GM19397 (cell line): ENCODE measurements around the gene GRXCR1.

Experiments used
- ATAC-seq: cut with Tn5 transposase; IDR thresholded peaks from one replicate; pipeline ENCODE4 v1.9.1; 2021; ENCODE audit warnings: mild to moderate bottlenecking, moderate library complexity; ENCODE audit not compliant: unreplicated experiment

GRXCR1 gene

DNA sequence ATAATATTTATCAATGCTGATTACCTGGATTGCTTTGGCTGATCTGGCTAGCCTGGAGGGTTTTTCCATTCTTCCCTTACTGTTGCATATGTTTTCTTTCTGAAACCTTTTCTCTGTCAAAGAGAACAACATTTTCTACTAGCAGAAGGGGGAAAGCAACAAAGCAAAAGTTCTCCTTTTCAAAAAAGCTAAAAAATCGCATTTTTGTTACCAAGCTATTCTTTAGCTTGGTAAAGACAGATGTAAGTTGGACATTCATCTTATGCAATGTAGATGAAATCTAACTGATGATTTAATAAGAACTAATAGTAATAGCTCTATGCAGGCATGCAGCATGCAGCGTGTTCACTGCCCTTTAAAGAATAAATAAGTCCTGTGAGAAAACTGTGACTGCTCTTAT lies at the start of gene GRXCR1:
Gene GRXCR1 (plus strand): TSS at position 301 of the 400 bp plus-strand sequence. CDS start 554 bp downstream, outside the sequence.
- no peak for ATAC-seq

DNA sequence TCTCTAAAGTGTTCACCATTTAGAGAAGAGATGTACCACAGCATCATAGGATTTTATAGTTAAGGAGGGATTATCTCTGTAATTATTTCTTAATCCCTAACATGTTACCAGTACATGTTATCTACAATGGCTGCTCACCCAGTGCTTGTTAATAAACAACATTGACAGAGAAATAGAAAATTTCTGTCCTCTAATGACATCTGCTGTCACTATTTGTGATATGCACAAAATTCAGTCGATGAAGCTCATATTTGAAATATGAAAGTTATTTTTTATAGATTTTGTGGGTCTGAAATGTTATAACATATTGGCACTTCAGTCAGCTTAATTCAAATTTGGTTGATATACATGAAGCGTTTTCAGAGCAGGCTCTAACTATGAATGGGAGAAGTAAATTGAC lies 48.8 kb upstream of the GRXCR1 start:
- ATAC-seq: no peak

DNA sequence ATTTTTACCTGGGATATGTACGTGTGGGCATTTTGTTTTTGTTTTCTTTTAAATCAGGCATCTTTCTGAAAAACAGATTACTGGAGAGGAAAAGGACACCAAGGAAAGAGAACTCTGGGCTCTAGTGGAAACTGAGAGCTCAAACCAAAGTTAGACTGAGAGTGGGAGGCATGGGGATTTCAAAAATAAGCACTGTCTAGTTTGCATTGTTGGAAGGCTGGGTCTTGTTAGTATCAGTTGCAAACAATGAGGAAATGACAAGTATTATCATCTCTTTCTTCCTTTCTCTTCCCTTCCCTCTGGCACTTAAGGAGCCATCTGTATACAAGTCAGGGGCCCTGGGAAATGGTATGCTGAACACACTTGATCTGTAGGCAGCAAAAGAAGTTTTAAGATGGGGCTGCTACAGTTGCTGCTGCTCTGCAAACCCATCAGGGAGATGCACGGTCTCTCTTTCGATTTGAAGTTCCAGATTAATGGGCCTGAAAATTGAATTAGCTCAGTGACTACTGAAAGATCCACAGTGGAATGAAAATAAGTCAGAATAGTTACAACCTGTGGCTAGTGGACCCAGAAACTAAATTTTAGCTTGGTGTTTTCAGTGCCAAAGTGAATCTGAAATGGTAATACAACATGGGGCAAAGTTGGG lies 48.0 kb upstream of the GRXCR1 start:
- ATAC-seq: no peak

DNA sequence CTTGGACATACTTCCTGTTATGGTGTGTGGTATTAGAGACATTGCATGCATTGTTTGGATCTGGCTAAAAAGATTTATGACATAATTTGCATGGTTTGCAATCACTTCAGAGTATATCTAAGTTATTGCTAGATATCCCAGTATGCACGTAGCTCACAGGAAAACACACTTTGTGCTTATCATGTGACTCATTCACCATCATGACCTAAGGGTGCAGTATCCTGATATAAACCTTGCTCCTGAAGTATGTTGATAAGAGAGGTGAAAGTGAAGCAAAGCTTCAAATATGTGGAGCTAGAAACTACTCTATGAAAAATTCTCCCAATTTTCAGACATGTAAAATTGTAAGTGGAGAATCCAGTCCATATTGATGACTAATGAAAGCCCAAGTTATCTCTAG lies 46.9 kb upstream of the GRXCR1 start:
- no peak for ATAC-seq

DNA sequence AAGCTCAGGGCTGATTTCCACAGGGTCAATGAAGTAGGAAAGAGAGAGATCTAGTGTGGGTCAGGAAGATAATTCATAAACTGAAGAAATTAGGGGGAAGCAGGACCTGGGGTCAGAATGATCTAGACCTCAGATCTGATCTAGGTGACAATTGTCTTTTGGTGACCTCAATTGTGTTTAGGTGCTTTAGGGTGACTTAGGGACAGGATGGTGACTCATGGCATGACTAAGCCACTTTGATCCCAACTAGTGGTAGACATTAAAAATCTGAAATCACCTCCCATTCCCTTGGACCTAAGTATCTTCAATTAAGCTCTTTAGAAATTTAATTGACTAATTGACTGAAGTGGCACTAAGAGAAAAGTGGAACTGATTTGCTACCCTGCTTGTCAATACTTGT lies 36.7 kb upstream of the GRXCR1 start:
- ATAC-seq: no peak

DNA sequence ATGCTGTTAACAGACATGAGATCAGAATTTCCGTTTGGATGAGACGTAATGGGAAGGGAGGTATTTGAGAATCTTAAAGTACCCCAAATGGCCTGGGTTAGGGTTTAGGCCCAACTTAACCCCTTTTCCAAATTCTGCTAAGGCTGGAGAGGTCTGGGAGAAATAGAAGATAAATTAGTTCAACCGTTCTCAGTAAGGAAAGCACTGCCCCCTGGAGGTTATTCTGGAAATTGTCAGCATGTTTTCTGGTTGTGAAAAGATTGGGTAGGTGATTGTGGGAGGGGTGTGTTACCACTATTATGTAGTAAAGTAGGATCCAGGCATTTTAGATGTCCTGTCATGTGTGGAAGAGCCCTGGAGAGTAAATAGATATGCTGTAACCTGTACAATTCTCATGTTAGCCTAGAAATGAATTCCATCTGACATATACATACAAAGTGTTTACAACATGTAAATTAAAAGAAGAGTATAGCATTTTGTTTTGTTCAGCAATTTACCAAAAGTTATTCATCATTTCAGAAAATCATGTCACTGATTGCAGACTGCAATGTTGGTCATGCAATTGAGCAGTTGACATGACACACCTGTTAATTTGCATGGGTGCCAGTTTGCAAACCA lies 26.8 kb upstream of the GRXCR1 start:
- ATAC-seq: no peak

DNA sequence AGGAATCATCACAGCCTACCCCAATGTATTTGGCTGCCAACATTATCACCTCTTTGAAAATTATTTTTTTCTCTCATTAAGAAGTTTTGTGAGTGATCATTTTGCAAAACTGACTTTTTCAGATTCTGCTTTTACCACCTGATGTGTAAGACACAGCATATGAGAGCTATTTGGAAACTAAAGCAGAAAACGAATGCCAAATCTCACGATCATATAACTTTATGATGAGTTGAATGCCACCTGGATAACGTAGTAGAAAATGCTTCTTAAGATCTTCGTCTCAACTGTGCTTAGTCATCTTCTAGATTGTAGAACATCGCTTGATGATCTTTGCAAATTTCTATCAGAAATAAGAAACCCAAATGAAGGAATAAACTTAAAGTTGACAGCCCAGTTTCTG lies 21.3 kb upstream of the GRXCR1 start:
- ATAC-seq: no peak

DNA sequence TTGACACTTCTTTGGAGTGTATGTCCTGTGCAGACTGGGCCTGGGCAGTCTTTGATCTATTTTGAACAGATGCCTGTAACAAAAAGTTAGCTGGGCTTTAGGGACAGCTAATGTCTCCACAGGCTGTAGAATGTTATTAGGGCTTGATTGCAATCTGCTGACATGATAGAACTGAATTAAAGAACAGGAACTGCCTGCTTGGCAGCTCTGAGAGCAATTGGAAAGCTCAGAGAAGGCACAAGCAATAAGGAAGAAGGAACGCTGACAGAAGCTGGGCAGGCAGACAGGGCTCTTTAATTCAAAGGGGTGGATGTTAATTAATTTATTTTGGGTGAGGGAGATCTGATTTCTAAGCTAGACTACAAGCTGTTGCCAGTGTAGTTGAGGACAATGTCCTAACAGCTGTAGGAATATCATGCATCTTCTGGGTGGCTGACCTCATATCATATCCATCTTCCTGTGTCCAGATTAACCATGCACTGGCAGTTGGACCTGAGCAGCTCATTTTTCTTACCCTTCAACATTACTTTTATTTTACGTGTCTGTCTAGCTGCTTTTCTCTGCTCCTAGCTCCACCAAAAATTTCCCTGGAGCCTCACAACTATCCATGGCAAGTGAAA lies 20.7 kb upstream of the GRXCR1 start:
- ATAC-seq: no peak

DNA sequence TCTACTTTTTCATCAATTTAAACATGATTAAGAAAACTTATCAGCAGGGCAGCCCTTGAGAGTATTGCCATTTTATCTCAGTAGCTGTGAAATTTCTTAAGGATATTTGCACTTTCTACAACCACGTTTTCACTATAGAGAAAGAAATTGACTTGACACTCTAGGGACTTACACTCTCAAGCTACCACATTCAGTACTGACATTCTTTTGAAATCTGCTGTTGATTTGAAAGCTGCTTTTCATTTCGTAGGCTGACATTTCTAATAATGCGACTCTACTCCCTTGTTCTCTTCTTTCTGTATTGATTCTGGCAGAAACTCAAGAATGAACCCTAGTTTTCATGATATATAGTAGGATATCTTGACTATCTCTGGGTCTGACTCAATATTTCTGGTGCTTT lies 13.7 kb upstream of the GRXCR1 start:
- no peak for ATAC-seq

DNA sequence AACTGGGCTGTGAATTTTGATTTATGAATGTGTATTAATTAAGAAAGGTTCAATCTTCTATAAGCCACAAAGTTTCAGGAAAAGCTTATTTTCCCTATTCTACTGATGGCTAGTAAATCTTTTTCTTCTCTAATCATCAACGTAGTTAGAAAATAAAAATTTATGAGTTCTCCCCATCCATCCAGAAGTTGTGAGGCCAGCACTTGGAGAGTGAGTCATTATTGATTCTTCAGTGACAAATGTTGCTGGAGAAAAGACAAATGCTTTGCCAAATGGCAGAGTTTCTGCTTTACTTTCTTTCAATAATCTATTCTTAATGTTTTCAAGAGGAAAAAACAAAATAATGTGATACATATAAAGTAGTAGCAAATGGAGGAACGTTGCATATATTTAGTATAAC lies 11.3 kb upstream of the GRXCR1 start:
- ATAC-seq: no peak

DNA sequence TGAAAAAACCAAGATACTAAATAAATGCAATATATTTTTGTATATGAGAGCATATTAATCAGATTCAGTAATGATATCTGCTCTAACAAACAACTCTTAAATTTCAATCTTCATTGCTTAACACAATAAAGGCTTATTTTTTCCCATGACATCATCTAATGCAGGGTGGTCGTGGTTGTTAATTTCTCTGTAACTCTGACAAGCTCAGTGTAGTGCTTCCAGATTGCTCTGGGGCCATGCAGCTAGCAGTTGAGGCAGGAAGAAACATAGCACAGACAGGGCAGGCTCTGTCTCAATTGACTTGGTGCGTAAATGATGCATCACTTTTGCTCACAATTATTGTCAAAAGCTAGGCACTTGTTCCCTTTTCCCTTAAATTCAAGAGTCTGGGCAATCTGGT lies 869 bp upstream of the GRXCR1 start:
- no peak for ATAC-seq

DNA sequence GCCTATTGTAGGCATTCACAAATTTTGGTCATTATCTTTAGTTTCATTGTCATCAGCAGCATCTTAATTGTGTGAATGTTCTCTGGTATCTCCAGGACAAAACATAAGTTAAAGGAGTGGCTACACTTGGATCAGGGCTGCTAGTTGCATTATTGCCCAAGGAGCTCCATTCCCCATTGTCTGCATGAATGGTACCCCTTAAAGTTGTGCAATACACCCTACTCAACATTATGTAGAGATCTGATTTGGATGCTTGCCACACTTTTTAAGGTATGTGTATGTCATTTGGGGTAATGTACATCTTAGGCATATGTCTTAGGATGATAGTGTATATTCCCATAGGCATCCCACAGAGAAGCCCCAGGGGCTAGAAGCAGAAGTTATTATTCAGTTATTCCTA lies 2.9 kb downstream of the GRXCR1 start:
- ATAC-seq: no peak

DNA sequence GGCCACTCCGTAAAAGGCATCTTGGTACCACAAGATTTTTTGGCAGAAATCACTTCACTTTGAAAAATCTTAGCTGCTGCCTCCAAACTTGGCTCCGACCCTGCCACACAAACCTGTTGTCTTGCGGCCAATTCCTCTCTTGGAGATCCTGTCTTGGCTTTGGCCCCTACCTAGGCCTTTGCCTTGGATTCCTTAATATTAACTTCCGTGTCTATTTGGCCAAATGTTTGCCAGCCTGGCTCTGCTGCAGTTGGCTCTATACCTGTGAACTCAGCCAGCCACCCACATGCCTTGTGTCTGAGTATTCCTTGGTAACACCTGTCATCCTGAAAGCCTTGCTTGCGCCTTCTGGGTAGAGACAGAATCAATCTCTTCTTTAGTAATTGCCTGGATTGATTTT lies 12.5 kb downstream of the GRXCR1 start:
- ATAC-seq: no peak

DNA sequence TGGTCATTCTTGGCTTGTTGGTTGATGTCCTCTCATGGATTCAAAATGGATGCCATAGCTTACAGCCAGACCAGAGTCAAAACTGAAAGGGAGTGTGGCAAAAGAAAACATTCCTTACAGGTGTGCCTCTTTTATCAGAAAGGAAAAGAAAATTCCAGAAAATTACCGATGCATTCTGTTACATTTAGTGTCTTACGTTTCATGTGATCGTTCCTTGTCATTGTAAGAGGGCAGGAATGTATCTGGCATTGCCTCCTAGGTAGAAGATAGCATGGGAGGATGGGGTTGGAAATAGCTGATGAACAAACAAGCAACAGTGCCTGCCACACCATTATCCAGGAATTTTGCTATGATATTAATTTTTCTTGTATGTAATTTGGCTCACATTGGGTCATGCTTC lies 13.1 kb downstream of the GRXCR1 start:
- ATAC-seq: no peak

DNA sequence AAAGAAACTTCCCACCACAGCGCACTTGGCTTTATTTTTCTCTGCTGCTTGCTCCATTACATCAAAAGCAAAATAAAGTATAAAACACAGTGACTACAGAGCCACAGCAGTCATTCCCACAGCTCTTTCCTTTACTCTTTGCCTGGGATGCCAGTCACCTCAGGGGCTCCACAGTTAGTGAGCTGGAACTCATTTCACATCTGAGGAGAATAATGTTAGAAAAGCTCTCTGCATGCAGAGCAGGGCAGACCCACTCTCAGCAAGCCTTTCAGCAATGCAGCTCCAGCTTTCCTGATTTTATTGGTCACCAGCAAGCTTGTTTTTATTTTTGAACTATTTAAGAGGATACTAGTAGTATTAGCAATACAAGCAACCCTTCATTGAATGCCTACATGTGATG lies 13.8 kb downstream of the GRXCR1 start:
- no peak for ATAC-seq

DNA sequence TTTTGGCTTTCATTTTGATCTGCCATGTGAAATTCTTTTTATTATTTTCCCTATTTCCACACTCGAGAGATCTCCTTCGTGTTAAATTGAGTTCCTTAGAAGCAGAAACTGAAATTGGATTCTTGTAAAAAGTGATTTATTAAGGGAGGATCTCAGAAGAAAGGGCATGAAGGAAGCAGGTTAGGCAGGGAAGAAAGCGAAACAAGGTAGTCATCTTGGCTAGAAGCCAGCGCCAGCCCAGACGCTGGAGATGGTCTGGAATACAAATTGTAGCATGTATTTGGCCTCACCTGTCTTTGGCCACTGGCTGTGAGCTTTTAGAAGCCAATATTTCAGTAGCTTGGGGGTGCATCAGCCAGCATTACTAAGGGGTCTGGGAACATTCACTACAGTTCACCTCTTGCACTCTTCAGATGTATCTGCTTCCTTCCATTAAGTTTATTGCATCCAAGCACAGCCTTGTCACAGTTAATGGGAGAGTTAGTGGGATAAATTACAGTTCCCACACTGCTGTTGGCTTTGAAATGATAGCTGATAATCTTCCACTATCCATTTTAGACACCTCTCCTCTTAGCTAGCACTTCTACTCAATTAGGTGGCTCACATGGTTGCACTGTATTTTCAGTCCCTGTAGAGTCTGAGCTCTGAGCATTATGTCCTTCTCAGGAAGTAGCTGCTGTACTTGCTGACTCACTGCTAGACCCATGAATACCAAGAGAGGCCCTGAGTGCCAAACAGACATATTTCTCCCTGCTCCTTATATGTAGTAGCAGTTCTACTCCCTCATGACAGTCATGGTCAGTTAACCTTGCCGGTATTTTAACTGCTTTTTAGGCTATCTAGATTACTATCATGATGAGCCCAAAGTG lies 14.6 kb downstream of the GRXCR1 start:
- ATAC-seq: no peak

DNA sequence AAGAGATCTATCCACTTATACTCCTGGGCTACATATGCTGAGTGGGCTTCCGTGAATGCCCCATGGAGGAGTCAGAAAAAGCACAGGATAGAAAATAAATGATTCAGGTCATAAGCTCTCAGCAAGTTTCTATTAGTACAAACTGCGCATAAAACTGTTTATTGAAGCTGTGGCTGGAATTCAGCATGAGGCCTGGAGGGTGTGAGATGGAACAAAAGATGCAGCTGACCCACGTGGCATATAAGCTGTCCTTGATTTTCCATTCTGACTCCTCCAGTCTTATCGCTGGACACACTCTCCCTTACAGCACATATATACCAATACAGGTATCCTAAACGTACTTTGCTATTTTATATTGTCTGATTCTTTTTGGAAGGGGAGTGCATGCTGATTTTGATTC lies 17.9 kb downstream of the GRXCR1 start:
- ATAC-seq: no peak

DNA sequence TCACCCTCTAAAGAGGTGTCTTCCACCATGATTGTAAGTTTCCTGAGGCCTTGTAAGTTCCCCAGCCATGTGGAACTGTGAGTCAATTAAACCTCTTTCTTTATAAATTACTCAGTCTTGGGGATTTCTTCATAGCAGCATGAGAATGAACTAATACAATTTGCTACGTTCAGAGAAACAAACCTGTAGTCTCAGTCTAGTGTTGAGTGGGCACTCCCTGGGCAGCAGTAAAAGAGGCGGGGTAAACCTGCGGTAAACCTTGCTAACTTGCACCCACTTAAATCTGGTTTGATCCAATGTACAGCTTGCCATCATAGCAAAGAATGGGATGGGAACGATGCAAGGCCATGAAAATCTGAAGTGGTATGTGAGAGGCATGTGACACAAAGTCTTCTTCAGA lies 22.4 kb downstream of the GRXCR1 start:
- no peak for ATAC-seq

DNA sequence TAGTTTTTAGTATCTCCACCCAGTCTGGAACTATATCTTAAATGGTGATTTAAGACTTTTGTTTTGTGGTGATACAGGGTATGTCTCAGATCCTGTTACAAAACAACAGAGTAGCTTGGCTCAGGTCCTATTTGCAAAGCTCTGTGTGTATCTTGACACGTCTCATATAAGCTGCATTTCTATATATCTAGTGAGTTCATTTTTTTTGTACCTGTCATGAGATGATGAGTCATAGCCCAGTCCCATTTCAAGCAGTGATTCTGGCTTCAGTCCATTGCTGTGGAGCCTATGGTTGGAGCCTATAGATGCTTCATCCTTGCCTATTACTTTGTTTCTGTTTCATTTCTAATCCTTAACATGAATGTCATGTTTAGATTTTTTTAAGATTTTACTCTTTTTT lies 23.0 kb downstream of the GRXCR1 start:
- no peak for ATAC-seq

DNA sequence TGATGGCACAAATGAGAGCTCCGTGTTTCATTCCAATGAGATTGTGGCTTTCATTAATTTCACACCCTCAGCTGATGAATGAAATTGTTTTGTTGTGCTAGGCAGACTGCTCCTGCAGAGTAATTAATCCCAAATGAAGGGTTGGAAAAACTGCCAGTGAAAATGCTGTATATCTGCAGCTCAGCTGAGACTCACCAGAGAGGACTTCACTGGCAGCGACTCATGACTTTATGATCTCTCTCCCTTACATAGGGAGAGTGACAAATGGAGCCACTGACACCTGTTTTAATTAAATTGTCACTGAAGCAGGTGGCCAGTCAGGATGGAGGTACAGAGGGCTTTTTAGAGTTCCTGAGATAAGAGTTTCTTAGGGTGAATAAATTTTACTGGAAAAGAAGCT lies 24.8 kb downstream of the GRXCR1 start:
- ATAC-seq: no peak

DNA sequence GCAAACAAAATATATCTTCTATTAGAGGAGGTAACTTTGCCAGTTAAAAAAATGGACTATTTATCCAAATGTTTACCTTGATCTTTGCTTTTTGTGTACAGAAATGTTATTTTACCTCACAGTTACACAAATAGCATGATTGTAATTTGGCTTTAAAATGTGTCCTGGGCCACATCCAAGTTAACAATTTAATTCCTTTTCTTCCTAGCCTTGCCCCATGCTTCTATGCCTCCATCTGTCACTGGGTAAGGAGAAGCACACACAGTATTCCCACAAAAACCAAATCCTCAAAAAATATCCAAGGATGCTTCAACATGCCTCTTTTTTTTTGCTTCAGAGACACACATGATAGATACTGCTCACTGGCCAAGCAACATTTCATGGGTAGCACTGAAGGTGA lies 30.9 kb downstream of the GRXCR1 start:
- ATAC-seq: no peak

DNA sequence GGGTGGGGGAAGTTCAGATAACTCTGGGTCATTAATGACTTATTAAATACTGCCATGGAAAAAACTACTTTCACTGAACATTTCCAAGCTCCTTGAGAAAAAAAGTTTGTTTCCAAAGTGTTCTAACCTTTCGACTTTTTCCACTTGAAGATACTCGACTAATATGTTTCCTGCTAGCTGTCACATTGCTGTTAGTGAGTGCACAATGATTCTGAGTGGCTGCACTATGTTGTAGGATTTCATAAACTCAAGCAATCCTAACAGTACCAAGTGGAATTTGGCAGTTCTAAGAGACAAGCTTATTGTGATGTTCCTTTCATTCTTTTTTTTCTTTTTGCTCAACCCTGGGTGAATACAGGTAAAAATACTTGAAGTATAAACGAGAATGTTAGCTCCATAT lies 33.4 kb downstream of the GRXCR1 start:
- ATAC-seq: no peak
